Aorta (tissue), 5 donors: ENCODE data around the gene ZNF580. TPM values are rescaled to one million over a fixed set of nuclear protein-coding genes. Genes with fewer than 3 reads are reported as not detected.

Source experiments
- ATAC-seq: fragments of 200-7000 bp; cut with Tn5 transposase; one replicate; pipeline ENCODE4 v1.9.1; 2022; ENCODE audit warnings: moderate library complexity; ENCODE audit not compliant: low FRiP score
- DNase-seq, 2 donors: peaks; one replicate each; pipeline ENCODE4 v3.0.0-alpha.2; 2020
- H3K27ac ChIP-seq, 2 donors: one replicate each; pipeline ENCODE4 v1.5.1; 2013; ENCODE audit warnings: low read length in 2 of 2, mild to moderate bottlenecking in 2 of 2, moderate library complexity in 2 of 2, control low read depth in 1 of 2, inconsistent platforms in 1 of 2, low read depth in 1 of 2
- H3K27me3 ChIP-seq, 2 donors: one replicate each; pipeline ENCODE4 v1.6.1; 2013; ENCODE audit warnings: control low read depth in 1 of 2, low read length in 1 of 2, mild to moderate bottlenecking in 1 of 2, moderate library complexity in 1 of 2; ENCODE audit not compliant: insufficient read depth in 2 of 2, control insufficient read depth in 1 of 2
- H3K36me3 ChIP-seq, 2 donors: one replicate each; pipeline ENCODE4 v1.6.1; 2013; ENCODE audit warnings: control low read depth in 1 of 2, low read length in 1 of 2, mild to moderate bottlenecking in 1 of 2; ENCODE audit not compliant: insufficient read depth in 2 of 2, control insufficient read depth in 1 of 2
- H3K4me1 ChIP-seq, 2 donors: one replicate each; pipeline ENCODE4 v1.6.1; 2013; ENCODE audit warnings: low read length in 2 of 2, control low read depth in 1 of 2, mild to moderate bottlenecking in 1 of 2, moderate library complexity in 1 of 2; ENCODE audit not compliant: insufficient read depth in 2 of 2, control insufficient read depth in 1 of 2
- H3K4me3 ChIP-seq, 2 donors: one replicate each; pipeline ENCODE4 v1.5.1; 2013; ENCODE audit warnings: low read length in 2 of 2, control low read depth in 1 of 2, mild to moderate bottlenecking in 1 of 2
- H3K9me3 ChIP-seq: one replicate; pipeline ENCODE4 v1.6.1; 2013; ENCODE audit warnings: mild to moderate bottlenecking, low read length; ENCODE audit not compliant: control insufficient read depth
- WGBS, 2 donors: extraction: QIAGEN DNeasy Blood & Tissue Kit; methylation state at CpG; one replicate each; pipeline ENCODE4 v1.1.7; 2013; 5-methylcytosine and 5-hydroxymethylcytosine counted together
- intact Hi-C, 2 donors: fragments of 100-400 bp; cut with DNase I; formaldehyde crosslinking; loops; one replicate each; pipeline versions ENCODE4 v1.14.2 to v1.15.0; 2022
- polyA plus RNA-seq, 2 donors: library from polyadenylated mRNA; stranded (reverse); fragments of 200-250 nt; gene quantifications; one replicate each; pipeline ENCODE4 v1.2.3, GENCODE V29; 2013
- total RNA-seq, 2 donors: library from RNA; stranded (reverse); fragmentation: NEBNext Ultra II Directional; extraction: Animal tissue kit (Norgen Biotek cat#: 25700); gene quantifications; one replicate each; pipeline ENCODE4 v1.2.1, GENCODE V29; 2021
- donor health status: healthy with polysubstance abuse.
- donor health status: Bipolar disorder and iron deficiency.
- donor health status: DM: no; HTN: no; CAD: no.
- donor health status: DM: no; HTN: no; CAD: no.
- donor health status: DM: yes; HTN: yes; CAD: no.

Gene ZNF580
- total and polyA plus RNA-seq, 4 donors, result 13.3 to 79.6 (median 43.3) TPM

GRCh38 chr19:55667511-55667910 is 26.7 kb downstream of the ZNF580 start:
- 83 to 84% methylated on average over 12 of the region's 12 CpGs for WGBS, 2 donors
- Histone ChIP-seq H3K27me3 (no peaks in the 10 kb centered on the region), H3K4me1 (no peaks in the 10 kb centered on the region), H3K27ac (no peak overlapping the region), H3K36me3 (peaks cover 6 to 21% of the 10 kb centered on the region in 2 donors), H3K4me3 (no peak overlapping the region), H3K9me3 (no peaks in the 10 kb centered on the region)
- intact Hi-C loops, result no loop called here
- DNase-seq (no peak), ATAC-seq (no peak)

- DNase-seq (no peak), ATAC-seq (no peak)
- Histone ChIP-seq H3K27ac (no peak overlapping the region), H3K27me3 (no peaks in the 10 kb centered on the region), H3K4me1 (no peaks in the 10 kb centered on the region), H3K9me3 (no peaks in the 10 kb centered on the region), H3K4me3 (no peak overlapping the region), H3K36me3 (peaks cover 3 to 18% of the 10 kb centered on the region in 2 donors)
- intact Hi-C loops, result no loop called here
- 75 to 79% methylated on average over 11 of the region's 11 CpGs for WGBS, 2 donors
Measured at GRCh38 chr19:55667958-55668357, 27.2 kb downstream of the ZNF580 start.

GRCh38 chr19:55668603-55669348 is 28.0 kb downstream of the ZNF580 start:
- Histone ChIP-seq H3K27me3 (no peaks in the 10 kb centered on the region), H3K27ac (no peak overlapping the region), H3K4me3 (no peak overlapping the region), H3K9me3 (no peaks in the 10 kb centered on the region), H3K36me3 (peaks cover 3 to 12% of the 10 kb centered on the region in 2 donors), H3K4me1 (no peaks in the 10 kb centered on the region)
- intact Hi-C loops, result no loop called here
- ATAC-seq (no peak), DNase-seq (peak in 1 of 2 donors; percentile 43)
- 86 to 87% methylated on average over 30 of the region's 30 CpGs for WGBS, 2 donors

GRCh38 chr19:55669418-55670279 is 28.8 kb downstream of the ZNF580 start:
- Histone ChIP-seq H3K27me3 (no peaks in the 10 kb centered on the region), H3K4me1 (no peaks in the 10 kb centered on the region), H3K27ac (no peak overlapping the region), H3K4me3 (no peak overlapping the region), H3K36me3 (peaks cover 3 to 12% of the 10 kb centered on the region in 2 donors), H3K9me3 (no peaks in the 10 kb centered on the region)
- DNase-seq (peak in 1 of 2 donors; percentile 34), ATAC-seq (no peak)
- whole genome bisulfite sequencing, 2 donors, result 87% methylated on average over 41 to 43 of the region's 43 CpGs
- intact Hi-C loops, result no loop called here

- peak; percentile 47 to 88 for DNase-seq
- intact Hi-C loops, result no loop called here
- H3K27me3 ChIP-seq, result no peaks in the 10 kb centered on the region
- no peaks in the 10 kb centered on the region for H3K9me3 ChIP-seq
- WGBS, 2 donors, result 78% methylated on average over 23 of the region's 23 CpGs
- no peak overlapping the region for H3K27ac ChIP-seq
- no peaks in the 10 kb centered on the region for H3K4me1 ChIP-seq
- no peak overlapping the region for H3K4me3 ChIP-seq
- H3K36me3 ChIP-seq, result peaks cover 3 to 12% of the 10 kb centered on the region in 2 donors
- ATAC-seq, result peak; percentile 59
Measured at GRCh38 chr19:55670280-55671053, 29.7 kb downstream of the ZNF580 start.

GRCh38 chr19:55671054-55671378 is 30.2 kb downstream of the ZNF580 start:
- no peaks in the 10 kb centered on the region for H3K27me3 ChIP-seq
- 60 to 65% methylated on average over 2 of the region's 2 CpGs for WGBS, 2 donors
- no peaks in the 10 kb centered on the region for H3K4me1 ChIP-seq
- peaks cover 3 to 12% of the 10 kb centered on the region in 2 donors for H3K36me3 ChIP-seq
- intact Hi-C loops, result no loop called here
- H3K4me3 ChIP-seq, result no peak overlapping the region
- DNase-seq, result no peak
- no peaks in the 10 kb centered on the region for H3K9me3 ChIP-seq
- no peak for ATAC-seq
- no peak overlapping the region for H3K27ac ChIP-seq

GRCh38 chr19:55672418-55672817 is 31.6 kb downstream of the ZNF580 start:
- H3K27ac ChIP-seq, result no peak overlapping the region
- DNase-seq (no peak), ATAC-seq (no peak)
- no peaks in the 10 kb centered on the region for H3K9me3 ChIP-seq
- H3K4me3 ChIP-seq, result no peak overlapping the region
- H3K4me1 ChIP-seq, result no peaks in the 10 kb centered on the region
- no peaks in the 10 kb centered on the region for H3K27me3 ChIP-seq
- H3K36me3 ChIP-seq, result peaks cover 3 to 7% of the 10 kb centered on the region in 2 donors
- intact Hi-C loops, result no loop called here
- WGBS, 2 donors, result 82 to 85% methylated on average over 5 of the region's 5 CpGs

- Histone ChIP-seq H3K27me3 (no peaks in the 10 kb centered on the region), H3K4me3 (no peak overlapping the region), H3K27ac (no peak overlapping the region), H3K9me3 (no peaks in the 10 kb centered on the region), H3K36me3 (peaks cover 3 to 7% of the 10 kb centered on the region in 2 donors), H3K4me1 (no peaks in the 10 kb centered on the region)
- WGBS, 2 donors, result 72 to 75% methylated on average over 9 of the region's 9 CpGs
- DNase-seq (no peak), ATAC-seq (no peak)
- intact Hi-C loops, result no loop called here
Measured at GRCh38 chr19:55673465-55673864, 32.7 kb downstream of the ZNF580 start.
